ENCODE measurements around the gene ITFG1.

Gene ITFG1

DNA sequence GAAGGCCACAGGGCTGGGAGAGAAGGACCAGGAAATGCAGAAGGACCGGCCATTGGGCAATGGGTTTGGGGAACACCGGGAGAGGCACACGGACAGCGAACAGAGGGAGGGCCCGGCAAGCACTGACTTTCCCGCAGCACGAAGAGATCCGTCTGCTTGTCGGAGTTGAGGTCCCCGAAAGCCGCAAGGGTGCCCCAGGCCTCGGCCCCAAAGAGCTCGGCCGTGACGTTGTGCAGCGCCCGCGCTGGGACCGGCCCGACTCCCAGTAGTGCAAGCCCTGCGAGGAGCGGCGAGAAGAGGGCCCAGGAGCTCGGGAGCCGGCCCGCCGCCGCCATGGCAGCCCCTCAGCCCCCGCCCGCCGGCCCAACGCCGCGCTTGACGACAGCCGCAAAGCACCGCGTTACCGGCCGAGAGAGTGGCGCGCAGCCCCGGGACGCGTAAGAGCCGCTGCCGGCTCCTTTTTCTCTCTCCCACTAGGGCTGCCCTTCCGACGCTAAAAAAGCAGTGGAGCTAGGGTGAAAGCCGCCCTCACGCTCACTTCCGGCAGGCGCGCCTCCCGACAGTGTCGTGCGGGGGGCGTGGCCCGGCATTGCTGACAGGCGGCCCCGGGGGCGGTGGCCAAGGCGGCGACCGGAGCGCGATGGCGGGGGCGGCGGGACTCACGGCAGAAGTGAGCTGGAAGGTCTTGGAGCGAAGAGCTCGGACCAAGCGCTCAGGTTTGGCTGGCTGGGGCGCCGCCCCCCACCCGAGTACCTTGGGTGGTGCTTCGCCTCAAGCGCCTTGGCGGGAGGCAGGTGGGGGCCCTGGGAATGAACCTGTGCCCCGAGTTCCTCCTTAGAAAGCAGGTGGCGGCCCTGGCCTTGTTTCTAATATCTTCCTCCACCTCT, at the start of gene ITFG1, which contains the start of gene PHKB:
ITFG1 (minus strand) TSS at position 353 of the 887 bp plus-strand sequence; CDS start at position 335, 18 bp downstream.
PHKB (plus strand) TSS at position 621 of the 887 bp plus-strand sequence; CDS start at position 641, 20 bp downstream.
- DNase-seq: peak; percentile 73

- DNase-seq: no peak
Observed at GRCh38 chr16:47507701-47508100, 46.8 kb upstream of the ITFG1 start.

DNA sequence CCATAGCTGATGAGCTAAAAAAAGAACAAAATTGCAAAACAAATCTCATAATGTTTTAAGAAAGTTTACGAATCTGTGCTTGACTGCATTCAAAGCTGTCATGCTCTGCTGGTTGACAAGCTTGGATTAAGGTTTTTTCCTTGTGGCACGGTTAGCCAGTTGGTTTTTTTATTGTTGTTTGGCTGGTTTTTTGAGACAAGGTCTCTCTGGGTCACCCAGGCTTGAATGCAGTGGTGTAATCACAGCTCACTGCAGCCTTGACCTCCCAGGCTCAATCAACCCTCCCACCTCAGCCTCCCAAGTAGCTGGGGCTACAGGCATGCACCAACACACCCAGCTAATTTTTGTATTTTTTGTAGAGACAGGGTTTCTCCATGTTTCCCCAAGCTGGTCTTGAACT, 45.9 kb upstream of the ITFG1 start:
- peak; percentile 79 for DNase-seq

- DNase-seq: no peak
Observed at GRCh38 chr16:47504599-47504998, 43.7 kb upstream of the ITFG1 start.

DNA sequence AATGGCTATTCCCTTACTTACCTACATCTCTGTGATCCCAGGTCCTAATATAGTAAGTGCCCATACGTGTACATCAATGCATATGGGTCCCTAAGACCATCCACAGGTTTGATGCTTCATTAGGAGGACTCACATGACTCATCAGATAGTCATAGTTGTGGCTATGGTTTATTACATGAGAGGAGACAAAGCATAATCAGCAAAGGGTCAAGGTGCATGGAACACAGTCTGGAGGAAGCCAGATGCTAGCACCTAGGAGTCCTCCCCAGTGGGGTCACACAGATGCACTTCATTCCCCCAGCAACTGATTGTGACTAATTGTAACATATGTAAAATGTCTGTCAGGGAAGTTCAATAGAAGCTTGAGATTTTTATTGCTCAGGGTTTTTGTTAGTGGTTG, 43.1 kb upstream of the ITFG1 start:
- peak; percentile 37 for DNase-seq

- no peak for DNase-seq
Observed at GRCh38 chr16:47499700-47500264, 38.9 kb upstream of the ITFG1 start.

GRCh38 chr16:47499080-47499699, 38.3 kb upstream of the ITFG1 start:
- no peak for DNase-seq

GRCh38 chr16:47493381-47494337, 32.8 kb upstream of the ITFG1 start:
- DNase-seq: no peak

GRCh38 chr16:47492428-47493377, 31.8 kb upstream of the ITFG1 start:
- DNase-seq: no peak

GRCh38 chr16:47492036-47492427, 31.2 kb upstream of the ITFG1 start:
- DNase-seq: no peak

DNA sequence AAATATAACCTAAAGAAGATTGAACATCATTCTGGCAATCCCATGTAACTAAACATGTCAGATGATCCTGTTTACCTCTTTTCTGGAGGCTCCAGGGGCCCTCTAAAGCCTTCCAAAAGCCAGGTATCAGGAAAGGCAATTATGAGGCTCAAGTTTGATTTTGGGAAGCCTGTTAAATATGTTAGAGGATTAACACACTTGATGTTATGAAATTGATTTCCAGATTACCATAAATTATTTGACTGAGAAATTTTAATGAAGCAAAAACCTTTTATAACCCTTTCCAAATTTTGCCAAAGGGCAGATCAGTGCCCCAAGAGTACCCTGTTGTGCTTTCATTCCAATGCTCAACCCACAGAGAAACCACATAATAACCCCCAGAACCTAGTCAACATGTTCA, 29.6 kb upstream of the ITFG1 start:
- DNase-seq: no peak

- DNase-seq: no peak
Observed at GRCh38 chr16:47488051-47488450, 27.2 kb upstream of the ITFG1 start.

DNA sequence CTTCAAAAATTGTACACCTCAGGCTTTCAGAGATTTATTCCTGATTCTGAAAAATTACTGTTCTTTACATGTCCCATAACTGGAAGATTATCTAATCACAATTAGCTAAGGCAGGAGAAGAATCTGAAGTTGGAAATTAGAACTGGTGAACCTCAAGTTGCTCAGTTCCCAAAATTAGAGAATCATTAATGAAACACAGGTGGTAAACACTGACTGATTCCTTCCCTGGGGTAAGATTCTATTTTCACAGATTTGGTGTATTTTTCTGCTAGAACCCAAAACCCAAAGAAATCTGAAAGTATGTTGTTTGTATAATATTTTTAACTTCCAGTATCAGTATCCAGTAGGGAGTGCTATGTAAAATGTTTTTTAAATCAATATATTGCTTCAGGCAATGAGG, 26.0 kb upstream of the ITFG1 start:
- no peak for DNase-seq

DNA sequence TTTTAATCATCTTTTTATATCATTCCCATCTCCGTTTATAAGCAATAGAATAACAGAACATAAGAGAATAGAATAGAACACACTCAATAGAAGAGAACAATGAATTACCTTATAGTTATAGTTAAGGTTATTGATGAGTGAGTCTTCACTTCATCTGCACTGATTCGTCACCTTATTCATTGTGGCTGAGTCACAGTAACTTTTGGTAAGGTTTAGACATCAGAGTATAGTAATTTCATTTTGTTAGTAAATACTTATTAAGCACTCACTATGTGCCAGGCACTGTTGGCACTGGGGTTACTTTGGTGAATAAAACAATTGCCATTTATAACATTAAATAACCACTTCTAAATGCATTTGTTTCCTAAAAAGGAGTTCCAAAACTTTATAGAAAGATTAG, 22.8 kb upstream of the ITFG1 start:
- DNase-seq: no peak

- DNase-seq: no peak
Observed at GRCh38 chr16:47481698-47482374, 21.0 kb upstream of the ITFG1 start.

DNA sequence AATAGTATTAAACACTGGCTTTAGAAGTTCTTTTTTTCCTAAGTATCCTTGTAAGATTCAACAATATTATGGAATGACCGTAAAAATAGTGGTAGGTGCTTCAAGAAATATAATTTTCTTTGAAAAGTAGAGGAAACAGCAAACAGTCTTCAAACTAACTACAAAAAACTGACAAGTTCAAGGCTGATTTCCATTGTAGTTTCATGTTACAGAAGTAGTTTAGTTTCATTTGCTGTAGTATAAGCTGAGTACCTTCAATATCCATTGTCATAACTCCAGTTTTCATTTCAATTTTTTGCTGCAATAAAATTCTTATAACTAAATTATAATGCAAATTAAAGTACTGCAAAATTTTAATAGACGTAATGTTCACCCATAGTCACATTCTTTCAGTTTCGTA, 19.5 kb upstream of the ITFG1 start:
- no peak for DNase-seq

DNA sequence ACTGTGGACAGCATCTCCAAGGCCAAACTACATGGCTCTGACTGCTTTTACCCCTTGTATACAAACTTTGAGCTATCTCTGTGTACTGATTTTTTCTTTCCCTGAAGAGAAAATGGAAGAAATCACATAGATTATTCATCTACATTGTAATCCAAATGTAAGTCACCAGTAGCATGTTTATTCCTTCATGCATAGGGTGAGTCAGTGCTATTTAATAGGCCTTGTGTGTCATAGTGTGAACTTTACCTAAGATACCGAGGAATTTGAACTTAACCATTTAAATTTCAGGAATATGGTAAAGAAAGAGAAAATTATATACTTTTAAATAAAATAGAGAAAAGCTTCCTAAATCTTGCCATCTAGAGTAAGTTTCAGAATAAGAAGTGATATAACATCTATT, 16.8 kb upstream of the ITFG1 start:
- DNase-seq: no peak

DNA sequence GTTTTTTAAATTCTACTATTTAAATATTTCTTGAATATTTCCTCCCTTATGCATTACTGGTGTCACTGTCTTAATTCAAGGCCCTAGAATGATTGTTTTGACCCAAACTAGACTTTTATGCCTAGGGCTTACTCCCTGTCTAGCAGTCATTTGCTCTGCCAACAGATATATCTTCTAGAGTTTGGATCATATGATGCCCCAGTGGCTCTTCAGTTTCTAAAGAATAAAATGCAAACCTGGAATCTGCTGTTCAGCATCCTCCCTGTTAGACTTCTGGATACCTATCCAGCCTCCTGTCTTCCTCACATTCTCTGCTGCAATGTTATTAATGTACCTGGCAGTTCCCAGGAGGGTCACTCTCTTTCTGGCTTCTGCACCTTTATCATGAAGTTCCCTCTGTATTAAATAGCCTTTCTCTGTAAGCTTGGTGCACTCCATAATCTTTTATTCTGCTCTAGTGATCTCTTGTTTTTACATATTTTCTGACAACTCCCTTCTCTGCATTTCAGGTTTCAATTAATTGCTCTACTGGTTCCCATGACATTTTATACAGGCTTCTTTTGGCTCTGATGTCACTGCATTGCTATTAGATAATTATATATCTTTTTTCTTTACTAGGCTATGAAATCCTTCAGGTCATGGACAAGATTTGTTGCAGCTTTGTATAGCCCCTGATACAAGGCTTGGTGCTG, 15.9 kb upstream of the ITFG1 start:
- no peak for DNase-seq

- peak; percentile 19 for DNase-seq
Observed at GRCh38 chr16:47475786-47476185, 14.9 kb upstream of the ITFG1 start.

DNA sequence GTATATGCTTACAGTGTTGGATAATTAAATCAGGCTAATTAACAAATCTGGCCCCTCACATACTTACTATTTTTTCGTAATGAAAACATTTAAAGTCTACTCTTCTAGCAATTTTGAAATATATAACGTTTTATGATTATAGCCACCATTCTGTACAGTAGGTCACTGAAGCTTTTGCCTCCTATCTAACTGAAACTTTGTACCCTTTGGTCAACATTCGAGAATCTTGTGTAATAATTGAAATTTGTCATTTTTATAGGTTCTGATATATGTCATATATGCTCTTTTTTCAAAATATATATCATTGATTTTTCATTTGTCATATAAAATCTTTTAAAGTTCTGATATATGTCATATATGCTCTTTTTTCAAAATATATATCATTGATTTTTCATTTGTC, 12.9 kb upstream of the ITFG1 start:
- DNase-seq: no peak

Data from kidney glomerular epithelial cell (primary cell).